Fibroblast of lung (primary cell): ENCODE measurements around the gene MLN.

Experiments used
- EZH2 ChIP-seq: IDR thresholded peaks from 2 replicates; pipeline ENCODE4 v1.5.1; 2012; ENCODE audit warnings: low read length, control low read depth, mild to moderate bottlenecking; ENCODE audit errors: missing control alignments
- TF ChIP-seq, protein P1 (sequence below), 2 donors: IDR thresholded peaks in 1 of 2; conservative IDR thresholded peaks in 1 of 2; 1 replicate in 1 of 2; 2 replicates in 1 of 2; pipeline ENCODE4 v1.5.1; 2011 to 2012; ENCODE audit warnings: low read length in 2 of 2, control low read depth in 1 of 2, inconsistent platforms in 1 of 2, low read depth in 1 of 2, mild to moderate bottlenecking in 1 of 2

GRCh38 chr6:33838983-33839382, 35.2 kb upstream of the MLN start:
- TF ChIP-seq, protein P1, sequence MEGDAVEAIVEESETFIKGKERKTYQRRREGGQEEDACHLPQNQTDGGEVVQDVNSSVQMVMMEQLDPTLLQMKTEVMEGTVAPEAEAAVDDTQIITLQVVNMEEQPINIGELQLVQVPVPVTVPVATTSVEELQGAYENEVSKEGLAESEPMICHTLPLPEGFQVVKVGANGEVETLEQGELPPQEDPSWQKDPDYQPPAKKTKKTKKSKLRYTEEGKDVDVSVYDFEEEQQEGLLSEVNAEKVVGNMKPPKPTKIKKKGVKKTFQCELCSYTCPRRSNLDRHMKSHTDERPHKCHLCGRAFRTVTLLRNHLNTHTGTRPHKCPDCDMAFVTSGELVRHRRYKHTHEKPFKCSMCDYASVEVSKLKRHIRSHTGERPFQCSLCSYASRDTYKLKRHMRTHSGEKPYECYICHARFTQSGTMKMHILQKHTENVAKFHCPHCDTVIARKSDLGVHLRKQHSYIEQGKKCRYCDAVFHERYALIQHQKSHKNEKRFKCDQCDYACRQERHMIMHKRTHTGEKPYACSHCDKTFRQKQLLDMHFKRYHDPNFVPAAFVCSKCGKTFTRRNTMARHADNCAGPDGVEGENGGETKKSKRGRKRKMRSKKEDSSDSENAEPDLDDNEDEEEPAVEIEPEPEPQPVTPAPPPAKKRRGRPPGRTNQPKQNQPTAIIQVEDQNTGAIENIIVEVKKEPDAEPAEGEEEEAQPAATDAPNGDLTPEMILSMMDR (conservative IDR thresholded peaks at IDR 0.05 in 1 of 2, IDR thresholded peaks at IDR 0.05 in 1 of 2; ENCODE audit: low read depth in 1 of 2, low read length in 2 of 2): no peak
- no peak for TF ChIP-seq EZH2
